ENCODE measurements around the gene DIS3. TPM values are rescaled to one million over a fixed set of nuclear protein-coding genes. Genes with fewer than 3 reads are reported as not detected.

Gene DIS3
- total and polyA plus RNA-seq, 2 experiments from 2014 or later, result 37.7 to 45.1 TPM

DNA sequence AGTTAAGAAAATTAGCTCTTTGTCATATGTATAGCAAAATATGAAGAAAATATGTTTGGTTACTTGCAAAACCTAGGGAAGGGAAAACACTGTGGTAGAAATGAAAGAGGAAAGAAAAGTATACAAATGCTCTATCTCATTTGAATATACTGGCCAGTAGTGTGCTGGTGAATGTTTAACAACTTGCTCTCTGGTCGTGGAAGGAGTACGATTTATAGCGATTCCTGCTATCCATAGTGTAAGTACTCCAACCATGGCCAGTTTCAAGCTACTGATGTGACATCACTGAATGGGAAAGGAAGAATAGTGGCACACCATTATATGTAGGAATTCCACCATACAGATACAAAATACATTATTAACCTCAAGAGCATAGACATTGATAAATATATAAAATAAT, 44.7 kb downstream of the DIS3 start (continued):
- TF ChIP-seq ZNF462 (CRISPR knock-in tag; IDR thresholded peaks at IDR 0.05), result no peak
- no peak for TF ChIP-seq CTCF (conservative IDR thresholded peaks at IDR 0.05; ENCODE audit: low read depth in 2 of 2)
- no peak for TF ChIP-seq CREB1 (CRISPR knock-in tag; IDR thresholded peaks at IDR 0.05; ENCODE audit: low read depth)
- TF ChIP-seq JUNB (IDR thresholded peaks at IDR 0.05; ENCODE audit: unreplicated experiment), result no peak
- TF ChIP-seq, protein P1, sequence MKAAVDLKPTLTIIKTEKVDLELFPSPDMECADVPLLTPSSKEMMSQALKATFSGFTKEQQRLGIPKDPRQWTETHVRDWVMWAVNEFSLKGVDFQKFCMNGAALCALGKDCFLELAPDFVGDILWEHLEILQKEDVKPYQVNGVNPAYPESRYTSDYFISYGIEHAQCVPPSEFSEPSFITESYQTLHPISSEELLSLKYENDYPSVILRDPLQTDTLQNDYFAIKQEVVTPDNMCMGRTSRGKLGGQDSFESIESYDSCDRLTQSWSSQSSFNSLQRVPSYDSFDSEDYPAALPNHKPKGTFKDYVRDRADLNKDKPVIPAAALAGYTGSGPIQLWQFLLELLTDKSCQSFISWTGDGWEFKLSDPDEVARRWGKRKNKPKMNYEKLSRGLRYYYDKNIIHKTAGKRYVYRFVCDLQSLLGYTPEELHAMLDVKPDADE (IDR thresholded peaks at IDR 0.05), result no peak
- TF ChIP-seq ZNF114 (CRISPR knock-in tag; IDR thresholded peaks at IDR 0.05), result no peak
- no peak for TF ChIP-seq EZH2 (IDR thresholded peaks at IDR 0.05; ENCODE audit: low read depth, unreplicated experiment)
- no peak for TF ChIP-seq POLR2AphosphoS5 (IDR thresholded peaks at IDR 0.05; ENCODE audit: low read depth)

Measured in GM23338 (cell line).